ENCODE measurements around the gene TNFRSF18. TPM values are rescaled to one million over a fixed set of nuclear protein-coding genes. Genes with fewer than 3 reads are reported as not detected.

The TNFRSF18 gene
- total and polyA plus RNA-seq, 10 of the 15 experiments (the other 5 are each of a cell fraction or from before 2014, with no cell fraction given), result 0.18 to 7.5 (median 1.5) TPM; not detected in 1

DNA sequence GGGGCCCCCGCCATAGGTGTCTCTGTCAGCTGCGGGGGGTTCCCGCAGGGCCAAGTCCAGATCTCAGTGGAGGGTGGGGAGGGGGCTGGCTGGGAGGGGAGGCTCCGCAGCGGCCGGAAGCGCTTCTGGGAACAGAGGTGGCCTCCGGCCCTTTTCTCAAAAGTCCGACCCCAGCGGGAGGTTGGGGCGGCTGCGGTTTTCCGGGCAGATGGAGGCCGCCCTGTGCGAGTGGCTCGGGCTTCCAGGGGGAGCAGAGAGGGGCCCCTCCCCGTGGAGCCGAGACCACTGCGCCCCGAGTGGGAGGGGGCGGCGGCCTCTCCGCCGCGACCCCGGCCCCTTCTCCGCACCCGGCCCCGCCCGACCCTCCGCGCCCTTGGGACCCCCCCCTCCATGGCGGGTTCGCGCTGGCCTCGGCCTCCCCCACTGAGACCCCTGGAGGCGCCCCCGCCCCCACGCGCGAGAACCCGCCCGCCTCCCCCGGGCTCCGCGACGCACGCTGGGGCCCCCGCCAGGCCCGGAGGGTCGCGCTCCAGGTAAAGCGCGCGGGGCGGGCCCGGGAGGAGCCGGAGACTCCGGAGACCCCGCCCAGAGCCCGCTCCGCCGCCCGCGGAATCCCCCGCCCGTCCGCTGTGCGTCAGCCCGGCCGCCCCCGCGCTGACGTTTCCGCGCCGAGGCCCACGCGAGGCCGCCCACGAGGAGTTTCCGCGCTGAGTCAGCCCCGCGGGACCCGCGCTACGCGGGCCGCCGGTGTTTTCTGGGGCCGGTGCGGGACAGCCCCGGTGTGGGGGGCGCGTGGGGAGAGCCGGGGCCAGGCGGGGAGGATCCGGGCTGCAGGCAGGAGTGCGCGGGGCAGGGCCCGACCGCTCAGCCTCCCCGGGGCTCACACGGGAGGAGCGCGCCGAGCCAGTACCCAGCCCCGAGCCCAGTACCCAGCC, 5.2 kb downstream of the TNFRSF18 start:
- no peak overlapping the region for H3K27ac ChIP-seq (ENCODE audit: control insufficient read depth, insufficient read depth)
- ChIA-PET POLR2A (interaction anchor here (0.7 to 1.2 kb wide), 4 partner anchors 12 to 179 kb away, joined by 3 to 4 read pairs (median 4); no protein-coding TSS in a partner anchor), RAD21 (ENCODE audit: unreplicated experiment) (interaction anchor here (0.7 to 1.4 kb wide), 2 partner anchors 30 kb away, joined by 3 to 5 read pairs; no protein-coding TSS in a partner anchor), CTCF (interaction anchor here (0.8 to 1.0 kb wide), 2 partner anchors 10 to 55 kb away, joined by 3 to 7 read pairs; no protein-coding TSS in a partner anchor), SMC1A (ENCODE audit: uncharacterized antibody, unreplicated experiment) (interaction anchor here (1.0 kb wide), 1 partner anchor 76 kb away, joined by 3 read pairs; no protein-coding TSS in a partner anchor)
- H3K4me3 ChIP-seq, result no peak overlapping the region
- no peaks in the 10 kb centered on the region for H4K20me1 ChIP-seq (ENCODE audit: control insufficient read depth, insufficient read depth)
- no peak for FAIRE-seq
- in situ Hi-C loops (cut with MboI), result no loop called here
- H3K9ac ChIP-seq (ENCODE audit: control insufficient read depth, insufficient read depth, low read length), result no peak overlapping the region
- H3K27me3 ChIP-seq (replicated peaks in 1 of 2; ENCODE audit: control insufficient read depth in 2 of 2, insufficient read depth in 2 of 2, low read length in 1 of 2), result no peaks in the 10 kb centered on the region; a peak in 1 of 4 replicates
- peak; percentile 79 for ATAC-seq
- H2AFZ ChIP-seq (ENCODE audit: control insufficient read depth, low read depth, low read length), result peak overlapping the region; percentile 17
- intact Hi-C loops (cut with micrococcal nuclease; ENCODE audit: unreplicated experiment), result no loop called here
- WGBS (ENCODE audit: insufficient coverage, insufficient replicate concordance, low lambda C conversion rate, missing lambda C conversion rate), result 5% methylated on average over 20 of the region's 109 CpGs
- H3K9me3 ChIP-seq (replicated peaks; ENCODE audit: control insufficient read depth, insufficient read depth, low read length), result no peaks in the 10 kb centered on the region; the same call in 2 of the 3 replicates
- BruUV-seq (replicated peaks), result no TSS peak
- H3K4me1 ChIP-seq (ENCODE audit: control insufficient read depth, insufficient read depth, low read length), result peaks cover 4% of the 10 kb centered on the region; the same call in 1 of the 2 replicates
- no peak for DNase-seq (ENCODE audit: low read depth, low spot score)
- H3K79me2 ChIP-seq (ENCODE audit: control insufficient read depth, insufficient read depth, low read length), result no peaks in the 10 kb centered on the region
- peak overlapping the region; percentile 64 for H3K4me2 ChIP-seq (ENCODE audit: control insufficient read depth, insufficient read depth)
- H3K36me3 ChIP-seq (ENCODE audit: control insufficient read depth in 2 of 2, insufficient read depth in 2 of 2, low read length in 1 of 2), result no peaks in the 10 kb centered on the region
- TF ChIP-seq ZNF622 (IDR thresholded peaks at IDR 0.05), result no peak
- TF ChIP-seq WRNIP1 (IDR thresholded peaks at IDR 0.05; ENCODE audit: borderline replicate concordance, low read depth, low read length), result no peak
- peak; percentile 92 for TF ChIP-seq ZNF217 (IDR thresholded peaks at IDR 0.05)
- no peak for TF ChIP-seq POLR2AphosphoS2 (IDR thresholded peaks at IDR 0.05; ENCODE audit: low read depth, low read length)
- TF ChIP-seq BCL11A (IDR thresholded peaks at IDR 0.05; ENCODE audit: low read depth, low read length), result peak; percentile 64; the same call in 1 of the 2 replicates
- no peak for TF ChIP-seq EZH2 (IDR thresholded peaks at IDR 0.05; ENCODE audit: borderline replicate concordance, control insufficient read depth, low read depth, low read length)
- 0 out of 2 replicates have a peak, but pooled peaks have one; percentile 47 for TF ChIP-seq MEF2A (IDR thresholded peaks at IDR 0.05; ENCODE audit: insufficient read depth, low read depth, low read length)
- no peak for TF ChIP-seq CBX5 (IDR thresholded peaks at IDR 0.05; ENCODE audit: low read depth)
- TF ChIP-seq GATAD2B (conservative IDR thresholded peaks at IDR 0.05; ENCODE audit: low read depth), result peak; percentile 100
- no peak for TF ChIP-seq ZNF274 (IDR thresholded peaks at IDR 0.05; ENCODE audit: insufficient read depth, insufficient read length)
- TF ChIP-seq, protein P1, sequence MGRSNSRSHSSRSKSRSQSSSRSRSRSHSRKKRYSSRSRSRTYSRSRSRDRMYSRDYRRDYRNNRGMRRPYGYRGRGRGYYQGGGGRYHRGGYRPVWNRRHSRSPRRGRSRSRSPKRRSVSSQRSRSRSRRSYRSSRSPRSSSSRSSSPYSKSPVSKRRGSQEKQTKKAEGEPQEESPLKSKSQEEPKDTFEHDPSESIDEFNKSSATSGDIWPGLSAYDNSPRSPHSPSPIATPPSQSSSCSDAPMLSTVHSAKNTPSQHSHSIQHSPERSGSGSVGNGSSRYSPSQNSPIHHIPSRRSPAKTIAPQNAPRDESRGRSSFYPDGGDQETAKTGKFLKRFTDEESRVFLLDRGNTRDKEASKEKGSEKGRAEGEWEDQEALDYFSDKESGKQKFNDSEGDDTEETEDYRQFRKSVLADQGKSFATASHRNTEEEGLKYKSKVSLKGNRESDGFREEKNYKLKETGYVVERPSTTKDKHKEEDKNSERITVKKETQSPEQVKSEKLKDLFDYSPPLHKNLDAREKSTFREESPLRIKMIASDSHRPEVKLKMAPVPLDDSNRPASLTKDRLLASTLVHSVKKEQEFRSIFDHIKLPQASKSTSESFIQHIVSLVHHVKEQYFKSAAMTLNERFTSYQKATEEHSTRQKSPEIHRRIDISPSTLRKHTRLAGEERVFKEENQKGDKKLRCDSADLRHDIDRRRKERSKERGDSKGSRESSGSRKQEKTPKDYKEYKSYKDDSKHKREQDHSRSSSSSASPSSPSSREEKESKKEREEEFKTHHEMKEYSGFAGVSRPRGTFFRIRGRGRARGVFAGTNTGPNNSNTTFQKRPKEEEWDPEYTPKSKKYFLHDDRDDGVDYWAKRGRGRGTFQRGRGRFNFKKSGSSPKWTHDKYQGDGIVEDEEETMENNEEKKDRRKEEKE (IDR thresholded peaks at IDR 0.05), result no peak
- no peak for TF ChIP-seq KAT2A (conservative IDR thresholded peaks at IDR 0.05; ENCODE audit: control insufficient read depth, low read depth, low read length)
- no peak for TF ChIP-seq CBFB (IDR thresholded peaks at IDR 0.05; ENCODE audit: low read depth)
- peak; percentile 98 for TF ChIP-seq RELA (IDR thresholded peaks at IDR 0.05; ENCODE audit: borderline replicate concordance, partially characterized antibody)
- peak; percentile 68 for TF ChIP-seq TCF12 (IDR thresholded peaks at IDR 0.05; ENCODE audit: low read depth, low read length)
- peak; percentile 23 to 99 for TF ChIP-seq EGR1 (IDR thresholded peaks at IDR 0.05; ENCODE audit: borderline replicate concordance in 1 of 2, low read depth in 2 of 2, low read length in 2 of 2)
- TF ChIP-seq NRF1 (conservative IDR thresholded peaks at IDR 0.05; ENCODE audit: low read depth, low read length), result no peak
- no peak for TF ChIP-seq MTA3 (IDR thresholded peaks at IDR 0.05; ENCODE audit: borderline replicate concordance, low read length)
- no peak for TF ChIP-seq YY1 (IDR thresholded peaks at IDR 0.05; ENCODE audit: low read depth, low read length)
- TF ChIP-seq JUND (IDR thresholded peaks at IDR 0.05; ENCODE audit: low read depth, low read length), result peak; percentile 59; the same call in 1 of the 2 replicates
- TF ChIP-seq TAF1 (IDR thresholded peaks at IDR 0.05; ENCODE audit: borderline replicate concordance, low read depth, low read length), result no peak
- no peak for TF ChIP-seq NR2C2 (IDR thresholded peaks at IDR 0.05; ENCODE audit: borderline replicate concordance, control insufficient read depth, insufficient read length, low read depth)
